UCSD-AML1 (cell line): Measurements from ENCODE around the gene TNPO3.

Experiments used
- DNase-seq: peaks from one replicate; lab custom pipeline; 2025; ENCODE audit not compliant: unreplicated experiment; lab: John Stamatoyannopoulos, UW

TNPO3 gene

GRCh38 chr7:128940494-128941322 lies 114.2 kb downstream of the TNPO3 start:
- DNase-seq = peak; percentile 74

- peak; percentile 29 for DNase-seq
These were observed 115.0 kb downstream of the TNPO3 start for GRCh38 chr7:128939861-128940410.

GRCh38 chr7:128939075-128939860 lies 115.6 kb downstream of the TNPO3 start:
- peak; percentile 25 for DNase-seq

- DNase-seq = peak; percentile 25
These were observed 116.3 kb downstream of the TNPO3 start for GRCh38 chr7:128938544-128939074.

GRCh38 chr7:128937647-128938543 lies 117.0 kb downstream of the TNPO3 start, which contains the start of gene IRF5:
IRF5 (plus strand) TSS chr7:128937927; CDS start chr7:128942082, 4,155 bp downstream.
- DNase-seq = peak; percentile 35

- no peak for DNase-seq
These were observed 117.7 kb downstream of the TNPO3 start for GRCh38 chr7:128937271-128937646.

GRCh38 chr7:128936798-128937197 lies 118.1 kb downstream of the TNPO3 start:
- DNase-seq = no peak

- no peak for DNase-seq
These were observed 119.6 kb downstream of the TNPO3 start for GRCh38 chr7:128935342-128935730.

- DNase-seq = no peak
These were observed 120.3 kb downstream of the TNPO3 start for GRCh38 chr7:128934361-128935341.

GRCh38 chr7:128933180-128933891 lies 121.6 kb downstream of the TNPO3 start:
- peak; percentile 40 for DNase-seq

- no peak for DNase-seq
These were observed 122.1 kb downstream of the TNPO3 start for GRCh38 chr7:128932862-128933179.

GRCh38 chr7:128931965-128932861 lies 122.7 kb downstream of the TNPO3 start:
- no peak for DNase-seq

- no peak for DNase-seq
These were observed 123.6 kb downstream of the TNPO3 start for GRCh38 chr7:128931190-128931798.

GRCh38 chr7:128928882-128929788 lies 125.8 kb downstream of the TNPO3 start:
- DNase-seq = no peak

- no peak for DNase-seq
These were observed 126.6 kb downstream of the TNPO3 start for GRCh38 chr7:128928159-128928813.
